Stimulated activated CD8-positive, alpha-beta memory T cell treated with anti-CD3 and anti-CD28 coated beads, Interleukin-7, amount 100 ng/mL, for 48 hours (primary cell): Measurements from ENCODE around the gene HOXA9.
A peak's percentile ranks its signal among the peaks of the same experiment; 100 is the strongest.

Source experiments
- DNase-seq, 2 donors: peaks; one replicate each; pipeline ENCODE4 v3.0.0-alpha.2; 2020; ENCODE audit warnings: low read depth in 1 of 2; ENCODE audit errors: extremely low read depth in 1 of 2

HOXA9 gene

DNA sequence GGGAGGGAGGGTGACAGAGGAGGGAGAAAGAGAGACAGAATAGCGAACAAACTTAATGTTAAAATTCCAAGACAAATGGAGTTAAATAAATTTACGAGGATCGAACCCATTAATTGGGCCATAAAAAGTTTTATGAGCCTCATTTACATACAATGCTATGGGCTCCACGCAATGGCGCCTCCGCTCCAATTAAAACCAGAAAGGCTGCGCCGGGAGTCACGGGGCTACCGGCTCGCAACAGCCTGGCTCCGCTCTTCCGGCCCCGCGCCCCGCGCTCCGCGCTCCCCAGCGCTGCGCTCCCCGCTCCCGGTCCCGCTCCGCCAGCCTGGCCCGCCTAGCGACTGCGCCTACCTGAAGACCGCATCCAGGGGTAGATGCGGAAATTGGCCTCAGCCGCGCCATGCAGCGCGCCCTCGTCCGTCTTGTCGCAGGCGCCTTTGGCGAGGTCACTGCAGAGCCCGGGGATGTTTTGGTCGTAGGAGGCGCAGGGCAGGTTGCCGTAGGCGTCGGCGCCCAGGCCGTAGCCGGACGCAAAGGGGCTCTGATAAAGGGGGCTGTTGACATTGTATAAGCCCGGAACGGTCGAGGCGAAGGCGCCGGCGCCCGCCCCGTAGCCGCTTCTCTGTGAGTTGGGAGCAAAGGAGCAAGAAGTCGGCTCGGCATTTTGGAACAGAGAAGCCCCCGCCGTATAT, 9.4 kb downstream of the HOXA9 start:
- DNase-seq = no peak

DNA sequence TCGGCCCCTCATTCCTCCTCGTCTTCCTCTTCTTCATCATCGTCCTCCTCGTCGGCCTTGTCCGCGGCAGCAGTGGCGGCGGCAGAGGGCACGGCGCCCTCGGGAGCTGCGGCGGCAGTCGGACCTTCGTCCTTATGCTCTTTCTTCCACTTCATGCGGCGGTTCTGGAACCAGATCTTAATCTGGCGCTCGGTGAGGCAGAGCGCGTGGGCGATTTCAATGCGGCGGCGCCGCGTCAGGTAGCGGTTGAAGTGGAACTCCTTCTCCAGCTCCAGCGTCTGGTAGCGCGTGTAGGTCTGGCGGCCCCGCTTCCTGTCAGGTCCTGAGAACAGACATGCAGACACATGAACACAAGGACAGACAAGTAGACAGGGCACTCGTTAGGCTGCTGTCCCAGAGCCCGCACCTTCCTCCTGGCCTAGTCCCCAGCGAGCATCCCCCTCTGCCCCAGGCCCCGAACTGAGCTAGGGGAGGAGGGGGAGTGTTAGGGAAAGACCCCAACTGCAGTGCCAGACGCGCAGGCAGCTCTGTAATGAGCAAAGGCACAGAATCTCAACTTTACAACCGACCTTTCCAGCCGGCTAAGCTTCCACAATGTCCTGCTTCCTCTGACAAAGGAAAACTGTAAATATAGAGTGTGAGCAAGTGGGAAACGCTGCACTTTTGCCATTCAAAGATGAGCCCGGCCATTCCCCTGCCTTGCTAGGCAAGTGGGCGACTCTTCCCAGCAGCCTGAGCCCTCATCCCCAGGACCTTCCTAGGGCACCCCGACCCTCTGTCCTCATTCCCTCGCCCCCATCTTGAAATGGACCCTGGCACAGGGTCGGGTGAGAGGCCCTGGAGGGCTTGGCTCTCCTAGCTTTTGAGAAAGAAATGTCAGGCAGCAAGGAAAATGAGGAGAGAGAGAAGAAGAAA, 10.2 kb downstream of the HOXA9 start:
- no peak for DNase-seq

- DNase-seq = no peak
Observed at GRCh38 chr7:27154369-27154768, 11.0 kb downstream of the HOXA9 start.

DNA sequence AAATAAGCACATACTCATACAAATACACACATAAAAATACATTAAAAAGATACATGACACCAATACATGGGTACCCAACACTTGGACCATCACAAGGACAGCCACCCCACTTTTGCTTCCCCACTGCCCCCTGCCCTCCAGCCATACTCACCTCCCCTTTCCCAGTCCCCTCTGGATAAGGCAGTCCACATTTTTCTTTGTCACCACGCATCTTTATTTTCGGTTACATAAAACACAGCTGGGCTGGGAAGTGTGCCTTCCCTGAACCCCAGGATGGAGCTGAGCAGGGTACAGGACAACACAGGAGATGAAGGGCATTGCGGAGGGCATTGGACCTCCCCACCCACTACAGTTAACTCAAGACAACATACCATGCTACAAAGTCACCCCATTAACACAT, 11.8 kb downstream of the HOXA9 start:
- no peak for DNase-seq

- DNase-seq = no peak
Observed at GRCh38 chr7:27152816-27153442, 12.4 kb downstream of the HOXA9 start.

GRCh38 chr7:27151931-27152815, 13.2 kb downstream of the HOXA9 start, which contains the start of gene HOXA3:
Gene HOXA3, minus strand, starts transcription at chr7:27152583. Its CDS starts 41,943 bp downstream, at chr7:27110640.
- no peak for DNase-seq

DNA sequence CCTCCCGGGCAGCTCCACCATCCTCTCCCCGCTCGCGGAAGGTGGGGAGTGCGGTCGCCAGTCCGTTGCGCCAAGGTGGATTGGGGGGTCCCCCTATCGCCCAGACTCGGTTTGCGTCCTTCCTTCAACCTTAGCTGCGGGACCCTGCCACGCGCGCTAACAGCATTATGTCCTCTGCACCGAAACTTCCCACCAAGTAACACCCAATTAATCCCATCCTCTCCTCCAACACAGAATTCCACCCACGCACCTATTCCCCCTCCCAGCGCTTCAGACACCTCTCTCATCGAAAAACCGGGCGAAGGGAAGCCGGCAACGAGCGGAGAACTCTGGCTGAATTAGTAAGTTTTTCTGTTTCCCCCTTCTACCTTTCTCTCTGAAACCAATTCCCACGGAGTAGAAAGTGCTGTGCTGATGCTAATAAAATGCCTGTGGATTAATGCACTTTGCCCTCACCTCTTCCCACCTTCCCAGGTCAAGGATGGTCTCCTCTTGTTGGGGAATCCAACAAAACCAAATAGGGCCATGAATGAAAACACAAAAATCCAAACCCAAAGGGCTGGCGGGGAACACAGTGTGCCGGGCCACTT, 13.9 kb downstream of the HOXA9 start:
- DNase-seq = no peak

GRCh38 chr7:27150568-27151340, 14.6 kb downstream of the HOXA9 start:
- peak in 1 of 2 donors; percentile 36 for DNase-seq

GRCh38 chr7:27149842-27150567, 15.3 kb downstream of the HOXA9 start:
- no peak for DNase-seq

DNA sequence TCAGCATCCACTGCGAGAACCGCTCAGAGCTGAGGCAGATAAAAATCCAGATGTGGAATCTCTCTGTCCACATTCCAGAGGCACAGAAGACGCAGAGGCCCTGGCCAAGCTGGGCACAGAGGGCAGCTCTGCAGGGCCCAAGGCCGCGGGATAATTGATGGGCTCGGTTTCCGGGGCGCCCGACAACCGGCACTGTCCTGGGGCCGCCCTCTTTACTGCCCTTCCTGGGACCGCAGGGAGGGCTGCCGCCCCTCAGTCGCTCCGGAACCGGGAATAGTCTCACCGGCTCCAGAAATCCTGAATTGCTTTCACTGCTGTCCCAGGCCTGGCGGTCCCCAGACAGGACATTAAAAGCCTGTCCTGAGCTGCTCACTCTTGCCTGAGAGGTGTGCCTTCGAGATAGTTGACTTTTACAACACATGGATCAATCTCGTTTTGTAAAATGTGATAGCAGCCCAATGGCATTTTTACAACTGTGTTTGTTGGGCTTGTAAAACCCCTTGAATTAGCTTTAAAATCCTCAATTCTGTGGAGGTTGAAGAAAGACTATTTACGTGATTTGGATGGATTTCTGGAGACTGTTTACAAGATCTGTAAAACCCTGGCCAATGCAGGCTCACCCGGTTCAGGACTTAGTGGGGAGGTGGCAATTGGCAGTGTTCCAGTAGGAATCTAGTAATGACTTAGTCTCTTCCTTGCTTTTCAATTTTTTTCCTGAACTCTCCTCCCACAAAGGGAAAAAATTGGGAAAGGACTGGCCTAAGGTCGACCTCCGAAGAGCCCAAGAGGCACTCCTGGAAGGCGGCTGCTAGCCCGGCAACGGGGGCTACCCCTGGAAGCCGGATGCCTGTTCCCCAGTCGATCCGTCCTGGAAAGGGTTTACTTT, 16.3 kb downstream of the HOXA9 start:
- DNase-seq = no peak

- no peak for DNase-seq
Observed at GRCh38 chr7:27148031-27148755, 17.1 kb downstream of the HOXA9 start.

GRCh38 chr7:27147199-27148030, 17.9 kb downstream of the HOXA9 start, which contains the start of gene HOXA6:
Gene HOXA6, minus strand, starts transcription at chr7:27147774. Its CDS starts 25 bp downstream, at chr7:27147749.
- no peak for DNase-seq

- no peak for DNase-seq
Observed at GRCh38 chr7:27146491-27147198, 18.7 kb downstream of the HOXA9 start.

DNA sequence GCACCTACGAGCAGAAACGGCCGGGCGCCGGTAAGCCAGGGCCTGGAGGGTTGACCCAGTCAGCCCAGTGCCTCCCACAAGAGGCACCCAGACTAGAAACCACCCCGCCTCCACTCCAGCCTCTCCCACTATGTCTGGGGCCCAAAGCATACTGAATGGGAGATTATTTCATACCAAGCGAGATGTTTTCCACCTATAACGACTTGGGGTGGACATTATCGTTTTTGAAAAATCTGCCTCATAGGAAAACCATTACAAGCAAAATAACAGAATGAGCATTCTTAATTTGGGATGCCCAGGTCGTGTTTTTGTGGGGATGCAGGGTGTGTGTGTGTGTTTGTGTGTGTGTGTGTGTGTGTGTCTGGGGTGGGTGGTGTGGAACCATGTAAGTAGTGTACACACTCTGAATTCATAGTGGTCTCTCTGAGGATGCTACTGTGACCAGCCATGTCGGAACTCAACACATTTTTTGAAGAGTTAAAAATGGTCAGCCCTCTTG, 19.4 kb downstream of the HOXA9 start:
- DNase-seq = no peak

GRCh38 chr7:27145165-27145913, 20.0 kb downstream of the HOXA9 start:
- no peak for DNase-seq
